Large intestine (tissue), 3 donors: Measurements from ENCODE around the gene NAA20. TPM values are rescaled to one million over a fixed set of nuclear protein-coding genes. Genes with fewer than 3 reads are reported as not detected.

Source experiments
- DNase-seq, 2 donors: peaks; one replicate each; pipeline versions ENCODE4 v3.0.0 to v3.0.0-alpha.2; 2013
- H3K27ac ChIP-seq: one replicate; pipeline ENCODE4 v1.5.1; 2013; ENCODE audit warnings: low read length
- H3K27me3 ChIP-seq: 2 replicates; pipeline ENCODE4 v1.6.1; 2013; ENCODE audit warnings: low read length; ENCODE audit not compliant: control insufficient read depth, insufficient read depth
- H3K36me3 ChIP-seq: 2 replicates; pipeline ENCODE4 v1.6.1; 2013; ENCODE audit warnings: low read length; ENCODE audit not compliant: control insufficient read depth, insufficient read depth
- H3K4me1 ChIP-seq: one replicate; pipeline ENCODE4 v1.6.1; 2013; ENCODE audit warnings: low read length; ENCODE audit not compliant: control insufficient read depth, insufficient read depth
- H3K4me3 ChIP-seq: one replicate; pipeline ENCODE4 v1.5.1; 2013; ENCODE audit warnings: low read length
- H3K9me3 ChIP-seq: one replicate; pipeline ENCODE4 v1.6.1; 2013; ENCODE audit warnings: mild to moderate bottlenecking, low read depth, low read length, moderate library complexity; ENCODE audit not compliant: control insufficient read depth
- WGBS: methylation state at CpG from one replicate; pipeline ENCODE4 v1.1.5; 2013; ENCODE audit warnings: low lambda C conversion rate; ENCODE audit not compliant: insufficient coverage; 5-methylcytosine and 5-hydroxymethylcytosine counted together
- polyA plus RNA-seq: library from polyadenylated mRNA; unstranded; fragments of 120-200 nt; gene quantifications from one replicate; pipeline ENCODE4 v1.2.1, GENCODE V29; 2013

Gene NAA20
- polyA plus RNA-seq, 1 donor = 61.5 TPM

GRCh38 chr20:20017844-20018185 lies 653 bp downstream of the NAA20 start:
- no peak for DNase-seq
- peaks cover 27% of the 10 kb centered on the region for H3K36me3 ChIP-seq
- no peak overlapping the region for H3K27ac ChIP-seq
- no CpG with 5 or more reads among the region's 17 CpGs for WGBS
- H3K4me3 ChIP-seq = peak overlapping the region; percentile 89
- H3K9me3 ChIP-seq = no peaks in the 10 kb centered on the region
- H3K27me3 ChIP-seq = no peaks in the 10 kb centered on the region
- H3K4me1 ChIP-seq = peaks cover 16% of the 10 kb centered on the region

GRCh38 chr20:20018366-20018765 lies 1.2 kb downstream of the NAA20 start:
- Histone ChIP-seq H3K27me3 (no peaks in the 10 kb centered on the region), H3K36me3 (peaks cover 30% of the 10 kb centered on the region), H3K4me1 (peaks cover 16% of the 10 kb centered on the region), H3K4me3 (peak overlapping the region; percentile 89), H3K27ac (no peak overlapping the region), H3K9me3 (no peaks in the 10 kb centered on the region)
- 100% methylated on average over 1 of the region's 8 CpGs for WGBS
- no peak for DNase-seq

GRCh38 chr20:20019123-20019522 lies 2.0 kb downstream of the NAA20 start:
- no peak overlapping the region for H3K4me3 ChIP-seq
- no peaks in the 10 kb centered on the region for H3K27me3 ChIP-seq
- DNase-seq = no peak
- H3K4me1 ChIP-seq = peaks cover 16% of the 10 kb centered on the region
- peaks cover 34% of the 10 kb centered on the region for H3K36me3 ChIP-seq
- no CpG with 5 or more reads among the region's 2 CpGs for WGBS
- H3K9me3 ChIP-seq = no peaks in the 10 kb centered on the region
- no peak overlapping the region for H3K27ac ChIP-seq

- DNase-seq = no peak
- Histone ChIP-seq H3K27me3 (no peaks in the 10 kb centered on the region), H3K27ac (no peak overlapping the region), H3K4me1 (peaks cover 10% of the 10 kb centered on the region), H3K36me3 (peaks cover 39% of the 10 kb centered on the region), H3K4me3 (no peak overlapping the region), H3K9me3 (no peaks in the 10 kb centered on the region)
- whole genome bisulfite sequencing = no CpG with 5 or more reads among the region's 11 CpGs
Measured at GRCh38 chr20:20020908-20021307, 3.7 kb downstream of the NAA20 start.

GRCh38 chr20:20021835-20022234 lies 4.7 kb downstream of the NAA20 start:
- no CpG with 5 or more reads among the region's 7 CpGs for WGBS
- Histone ChIP-seq H3K4me3 (no peak overlapping the region), H3K36me3 (peaks cover 43% of the 10 kb centered on the region), H3K27me3 (no peaks in the 10 kb centered on the region), H3K9me3 (no peaks in the 10 kb centered on the region), H3K27ac (no peak overlapping the region), H3K4me1 (peaks cover 10% of the 10 kb centered on the region)
- no peak for DNase-seq

- H3K27ac ChIP-seq = no peak overlapping the region
- no peaks in the 10 kb centered on the region for H3K27me3 ChIP-seq
- no peak for DNase-seq
- peaks cover 48% of the 10 kb centered on the region for H3K36me3 ChIP-seq
- H3K4me1 ChIP-seq = peaks cover 10% of the 10 kb centered on the region
- no peaks in the 10 kb centered on the region for H3K9me3 ChIP-seq
- H3K4me3 ChIP-seq = no peak overlapping the region
Measured at GRCh38 chr20:20022498-20022897, 5.3 kb downstream of the NAA20 start.

GRCh38 chr20:20023395-20023794 lies 6.2 kb downstream of the NAA20 start:
- no CpG with 5 or more reads among the region's 3 CpGs for WGBS
- no peak overlapping the region for H3K4me3 ChIP-seq
- peaks cover 55% of the 10 kb centered on the region for H3K36me3 ChIP-seq
- no peaks in the 10 kb centered on the region for H3K27me3 ChIP-seq
- no peaks in the 10 kb centered on the region for H3K9me3 ChIP-seq
- peaks cover 7% of the 10 kb centered on the region for H3K4me1 ChIP-seq
- no peak overlapping the region for H3K27ac ChIP-seq
- DNase-seq = no peak

GRCh38 chr20:20024942-20025341 lies 7.8 kb downstream of the NAA20 start:
- Histone ChIP-seq H3K27ac (no peak overlapping the region), H3K36me3 (peaks cover 49% of the 10 kb centered on the region), H3K9me3 (no peaks in the 10 kb centered on the region), H3K4me3 (no peak overlapping the region), H3K27me3 (no peaks in the 10 kb centered on the region), H3K4me1 (peaks cover 2% of the 10 kb centered on the region)
- no peak for DNase-seq

- no peaks in the 10 kb centered on the region for H3K27me3 ChIP-seq
- H3K36me3 ChIP-seq = peaks cover 51% of the 10 kb centered on the region
- no peak overlapping the region for H3K4me3 ChIP-seq
- no peaks in the 10 kb centered on the region for H3K4me1 ChIP-seq
- no peak for DNase-seq
- H3K27ac ChIP-seq = no peak overlapping the region
- no peaks in the 10 kb centered on the region for H3K9me3 ChIP-seq
- WGBS = no CpG with 5 or more reads among the region's 2 CpGs
Measured at GRCh38 chr20:20027284-20027683, 10.1 kb downstream of the NAA20 start.

- H3K36me3 ChIP-seq = peaks cover 69% of the 10 kb centered on the region
- no peak overlapping the region for H3K4me3 ChIP-seq
- H3K27me3 ChIP-seq = no peaks in the 10 kb centered on the region
- DNase-seq = no peak
- H3K4me1 ChIP-seq = no peaks in the 10 kb centered on the region
- no peak overlapping the region for H3K27ac ChIP-seq
- WGBS = no CpG with 5 or more reads among the region's 5 CpGs
- H3K9me3 ChIP-seq = no peaks in the 10 kb centered on the region
Measured at GRCh38 chr20:20031790-20032189, 14.6 kb downstream of the NAA20 start.

GRCh38 chr20:20034486-20034885 lies 17.3 kb downstream of the NAA20 start:
- Histone ChIP-seq H3K4me3 (no peak overlapping the region), H3K4me1 (no peaks in the 10 kb centered on the region), H3K9me3 (no peaks in the 10 kb centered on the region), H3K36me3 (peaks cover 77% of the 10 kb centered on the region), H3K27ac (no peak overlapping the region), H3K27me3 (no peaks in the 10 kb centered on the region)
- WGBS = 100% methylated on average over 1 of the region's 4 CpGs
- no peak for DNase-seq
